GM12878 (cell line): ENCODE measurements around the gene FAR2.

Source experiments
- BHLHE40 ChIP-seq, 2 experiments: fragments of 450-650 bp in 1 of 2; IDR thresholded peaks; 2 replicates each; pipeline ENCODE4 v1.6.1; 2011 to 2017; ENCODE audit warnings: low read depth in 2 of 2, borderline replicate concordance in 1 of 2, improper control_type of control experiment in 1 of 2, low read length in 1 of 2, mild to moderate bottlenecking in 1 of 2
- EZH2 ChIP-seq: IDR thresholded peaks from 2 replicates; pipeline ENCODE4 v1.6.1; 2012; ENCODE audit warnings: low read depth, mild to moderate bottlenecking, control low read depth, inconsistent platforms, low read length, borderline replicate concordance; ENCODE audit not compliant: control insufficient read depth
- MXI1 ChIP-seq: fragments of 150-350 bp; IDR thresholded peaks from 2 replicates; pipeline ENCODE4 v1.6.1; 2011; ENCODE audit warnings: low read depth, mild to moderate bottlenecking, inconsistent platforms, low read length, improper control_type of control experiment
- POLR2A ChIP-seq: IDR thresholded peaks from 2 replicates; pipeline ENCODE4 v1.6.1; 2011; ENCODE audit warnings: low read depth, mild to moderate bottlenecking, low read length

GRCh38 chr12:29225834-29226233, 76.8 kb downstream of the FAR2 start:
- no peak for TF ChIP-seq BHLHE40 (IDR thresholded peaks at IDR 0.05; ENCODE audit: borderline replicate concordance in 1 of 2, low read depth in 2 of 2, low read length in 1 of 2)
- TF ChIP-seq POLR2A: no peak
- TF ChIP-seq MXI1: no peak
- TF ChIP-seq EZH2: no peak
